ENCODE measurements around the gene UPK1A. TPM values are rescaled to one million over a fixed set of nuclear protein-coding genes. Genes with fewer than 3 reads are reported as not detected.
A peak's percentile ranks its signal among the peaks of the same experiment; 100 is the strongest.

Gene UPK1A
- total RNA-seq, 1 experiment from 2014 or later, result not detected

DNA sequence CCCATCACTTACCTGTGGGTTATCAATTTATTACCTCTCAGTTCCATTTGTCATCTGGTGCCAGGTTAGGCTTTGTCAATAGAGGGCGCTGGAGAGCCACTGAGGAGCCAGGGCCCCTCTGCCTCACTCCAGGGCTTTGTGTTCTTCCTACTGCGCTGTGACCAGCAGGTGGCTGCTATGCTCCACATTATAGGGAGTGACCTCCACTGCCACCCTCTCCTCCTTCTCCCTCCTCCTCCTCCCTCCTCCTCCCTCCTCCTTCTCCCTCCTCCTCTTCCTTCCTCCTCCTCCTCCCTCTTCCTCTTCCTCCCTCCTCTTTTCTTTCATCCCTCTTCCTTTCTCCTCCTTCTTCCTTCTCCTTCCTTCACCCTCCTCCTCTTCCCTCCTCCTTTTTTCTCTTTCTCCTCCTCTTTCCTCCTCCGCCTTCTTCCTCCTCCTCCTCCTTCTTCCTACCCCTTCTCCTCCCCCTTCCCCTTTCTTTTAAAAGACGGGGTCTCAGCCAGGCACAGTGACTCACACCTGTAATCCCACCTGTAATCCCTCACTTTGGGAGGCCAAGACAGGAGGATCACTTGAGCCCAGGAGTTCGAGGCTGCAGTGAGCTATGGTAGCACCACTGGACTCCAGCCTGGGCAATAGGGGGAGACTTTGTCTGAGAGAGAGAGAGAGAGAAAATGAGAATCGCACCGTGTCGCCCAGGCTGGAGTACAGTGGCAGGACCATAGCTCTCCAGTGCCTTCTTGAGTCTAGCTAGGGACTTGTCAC, 27.7 kb downstream of the UPK1A start:
- H3K4me3 Mint-ChIP-seq (ENCODE audit: unreplicated experiment), result no peak overlapping the region
- no peaks in the 10 kb centered on the region for H3K4me1 Mint-ChIP-seq (ENCODE audit: insufficient read depth, unreplicated experiment)
- ChIA-PET CTCF (interaction anchor here (0.6 to 1.5 kb wide), 16 partner anchors 10 to 373 kb away, joined by 3 to 19 read pairs (median 5); partner anchors contain the start of gene ZBTB32), POLR2A (interaction anchor here (0.6 kb wide), 2 partner anchors 18 to 767 kb away, joined by 3 read pairs; partner anchors contain the start of gene ZNF30)
- peak; percentile 93 for DNase-seq (ENCODE audit: unreplicated experiment)
- TF ChIP-seq, protein P1, sequence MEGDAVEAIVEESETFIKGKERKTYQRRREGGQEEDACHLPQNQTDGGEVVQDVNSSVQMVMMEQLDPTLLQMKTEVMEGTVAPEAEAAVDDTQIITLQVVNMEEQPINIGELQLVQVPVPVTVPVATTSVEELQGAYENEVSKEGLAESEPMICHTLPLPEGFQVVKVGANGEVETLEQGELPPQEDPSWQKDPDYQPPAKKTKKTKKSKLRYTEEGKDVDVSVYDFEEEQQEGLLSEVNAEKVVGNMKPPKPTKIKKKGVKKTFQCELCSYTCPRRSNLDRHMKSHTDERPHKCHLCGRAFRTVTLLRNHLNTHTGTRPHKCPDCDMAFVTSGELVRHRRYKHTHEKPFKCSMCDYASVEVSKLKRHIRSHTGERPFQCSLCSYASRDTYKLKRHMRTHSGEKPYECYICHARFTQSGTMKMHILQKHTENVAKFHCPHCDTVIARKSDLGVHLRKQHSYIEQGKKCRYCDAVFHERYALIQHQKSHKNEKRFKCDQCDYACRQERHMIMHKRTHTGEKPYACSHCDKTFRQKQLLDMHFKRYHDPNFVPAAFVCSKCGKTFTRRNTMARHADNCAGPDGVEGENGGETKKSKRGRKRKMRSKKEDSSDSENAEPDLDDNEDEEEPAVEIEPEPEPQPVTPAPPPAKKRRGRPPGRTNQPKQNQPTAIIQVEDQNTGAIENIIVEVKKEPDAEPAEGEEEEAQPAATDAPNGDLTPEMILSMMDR (IDR thresholded peaks at IDR 0.05; ENCODE audit: unreplicated experiment), result peak; percentile 95
- H3K27me3 Mint-ChIP-seq (ENCODE audit: insufficient read depth, unreplicated experiment), result no peaks in the 10 kb centered on the region
- H3K27ac Mint-ChIP-seq (ENCODE audit: low read depth, unreplicated experiment), result no peak overlapping the region
- intact Hi-C loops (cut with micrococcal nuclease), result loop anchor here (1.0 to 5.0 kb wide), 4 partner anchors 23 to 237 kb away; no protein-coding TSS in a partner anchor
- BruUV-seq (replicated peaks), result no TSS peak
- no peaks in the 10 kb centered on the region for H3K9me3 Mint-ChIP-seq (ENCODE audit: unreplicated experiment)
- H3K36me3 Mint-ChIP-seq (ENCODE audit: insufficient read depth, unreplicated experiment), result no peaks in the 10 kb centered on the region

DNA sequence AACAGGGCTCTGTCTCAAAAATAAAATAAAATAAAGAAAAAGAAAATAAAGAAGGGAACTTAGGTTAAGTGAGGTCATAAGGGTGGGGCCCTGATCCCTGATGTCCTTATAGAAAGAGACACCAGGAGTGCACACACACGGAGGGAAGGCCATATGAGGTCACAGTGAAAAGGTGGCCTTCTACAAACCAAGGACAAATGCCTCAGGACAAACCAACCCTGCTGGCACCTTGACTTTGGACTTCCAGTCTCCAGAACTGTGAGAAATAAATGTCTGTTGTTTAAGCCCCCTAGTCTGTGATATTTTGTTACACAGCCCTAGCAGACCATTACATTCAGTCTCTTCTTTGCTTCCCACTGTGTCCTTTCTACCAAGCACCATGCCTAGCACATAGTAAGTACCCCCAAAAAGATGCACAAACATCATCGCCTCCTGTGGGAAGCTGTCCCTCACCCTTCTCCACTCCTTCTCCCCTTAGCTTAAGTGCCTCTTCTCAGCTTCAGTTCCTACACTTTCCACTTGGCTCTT, 29.6 kb downstream of the UPK1A start:
- H3K36me3 Mint-ChIP-seq (ENCODE audit: insufficient read depth, unreplicated experiment), result no peaks in the 10 kb centered on the region
- ChIA-PET POLR2A (no interaction called here), CTCF (interaction anchor here (0.6 to 2.1 kb wide), 7 partner anchors 9 to 468 kb away, joined by 3 to 4 read pairs (median 3); partner anchors contain the start of gene FAM187B)
- TF ChIP-seq, protein P1 (IDR thresholded peaks at IDR 0.05; ENCODE audit: unreplicated experiment), result no peak
- H3K4me1 Mint-ChIP-seq (ENCODE audit: insufficient read depth, unreplicated experiment), result no peaks in the 10 kb centered on the region
- no peak overlapping the region for H3K4me3 Mint-ChIP-seq (ENCODE audit: unreplicated experiment)
- no peaks in the 10 kb centered on the region for H3K9me3 Mint-ChIP-seq (ENCODE audit: unreplicated experiment)
- BruUV-seq (replicated peaks), result no TSS peak
- H3K27ac Mint-ChIP-seq (ENCODE audit: low read depth, unreplicated experiment), result no peak overlapping the region
- intact Hi-C loops (cut with micrococcal nuclease), result no loop called here
- no peak for DNase-seq (ENCODE audit: unreplicated experiment)
- no peaks in the 10 kb centered on the region for H3K27me3 Mint-ChIP-seq (ENCODE audit: insufficient read depth, unreplicated experiment)

DNA sequence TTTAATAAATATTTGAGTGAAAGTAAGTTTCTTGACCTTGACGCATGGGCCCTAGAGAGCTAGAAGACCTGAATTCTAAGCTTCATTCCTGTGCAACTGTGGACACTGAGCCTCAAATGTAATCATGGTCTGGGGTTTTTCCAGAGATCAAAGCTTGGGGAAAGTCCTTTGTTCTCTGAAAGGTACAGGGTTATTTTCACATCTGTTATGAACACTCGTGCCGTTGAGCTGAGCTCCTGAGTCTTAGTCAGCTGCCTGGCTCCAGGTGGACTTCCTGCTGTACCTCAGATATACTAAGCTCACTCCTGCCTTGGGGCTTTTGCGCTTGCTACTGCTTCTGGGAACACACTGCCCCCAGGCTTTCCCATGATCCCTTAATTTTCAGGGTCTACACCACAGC, 30.5 kb downstream of the UPK1A start:
- BruUV-seq (replicated peaks), result no TSS peak
- intact Hi-C loops (cut with micrococcal nuclease), result no loop called here
- TF ChIP-seq, protein P1 (IDR thresholded peaks at IDR 0.05; ENCODE audit: unreplicated experiment), result no peak
- H3K9me3 Mint-ChIP-seq (ENCODE audit: unreplicated experiment), result no peaks in the 10 kb centered on the region
- H3K27ac Mint-ChIP-seq (ENCODE audit: low read depth, unreplicated experiment), result no peak overlapping the region
- H3K36me3 Mint-ChIP-seq (ENCODE audit: insufficient read depth, unreplicated experiment), result no peaks in the 10 kb centered on the region
- ChIA-PET CTCF (interaction anchor here (0.6 to 2.1 kb wide), 5 partner anchors 8 to 468 kb away, joined by 3 to 4 read pairs (median 3); partner anchors contain the start of gene FAM187B), POLR2A (no interaction called here)
- no peak for DNase-seq (ENCODE audit: unreplicated experiment)
- H3K27me3 Mint-ChIP-seq (ENCODE audit: insufficient read depth, unreplicated experiment), result no peaks in the 10 kb centered on the region
- H3K4me3 Mint-ChIP-seq (ENCODE audit: unreplicated experiment), result no peak overlapping the region
- H3K4me1 Mint-ChIP-seq (ENCODE audit: insufficient read depth, unreplicated experiment), result no peaks in the 10 kb centered on the region
